ENCODE measurements around the gene ADAD1.
A peak's percentile ranks its signal among the peaks of the same experiment; 100 is the strongest.
"Not testable (repeated sequence)": the region's sequence is repeated elsewhere in the genome, so short reads cannot be mapped to it uniquely, and the experiment has no call there.

Gene ADAD1

GRCh38 chr4:122356317-122356808, 22.4 kb upstream of the ADAD1 start:
- DNase-seq (ENCODE audit: low read depth) = no peak
- TF ChIP-seq CTCF (IDR thresholded peaks at IDR 0.05; ENCODE audit: insufficient read depth, low read depth, low read length, missing control alignments) = no peak
- no peak overlapping the region for H3K4me3 ChIP-seq (ENCODE audit: low read depth, low read length)

GRCh38 chr4:122360754-122361153, 18.1 kb upstream of the ADAD1 start:
- TF ChIP-seq CTCF (IDR thresholded peaks at IDR 0.05; ENCODE audit: insufficient read depth, low read depth, low read length, missing control alignments) = no peak
- no peak for DNase-seq (ENCODE audit: low read depth)
- H3K4me3 ChIP-seq (ENCODE audit: low read depth, low read length) = no peak overlapping the region

- DNase-seq (ENCODE audit: low read depth) = peak; percentile 8
- no peak overlapping the region for H3K4me3 ChIP-seq (ENCODE audit: low read depth, low read length)
- no peak for TF ChIP-seq CTCF (IDR thresholded peaks at IDR 0.05; ENCODE audit: insufficient read depth, low read depth, low read length, missing control alignments)
These were observed 14.0 kb upstream of the ADAD1 start for GRCh38 chr4:122364700-122365404.

- H3K4me3 ChIP-seq (ENCODE audit: low read depth, low read length); DNase-seq (ENCODE audit: low read depth): not testable (repeated sequence)
These were observed 10.0 kb upstream of the ADAD1 start for GRCh38 chr4:122368786-122369185.

- TF ChIP-seq CTCF (IDR thresholded peaks at IDR 0.05; ENCODE audit: insufficient read depth, low read depth, low read length, missing control alignments) = no peak
- H3K4me3 ChIP-seq (ENCODE audit: low read depth, low read length) = no peak overlapping the region
- no peak for DNase-seq (ENCODE audit: low read depth)
These were observed 1.5 kb upstream of the ADAD1 start for GRCh38 chr4:122377352-122377751.

GRCh38 chr4:122379239-122379638, 428 bp downstream of the ADAD1 start:
- DNase-seq (ENCODE audit: low read depth) = no peak
- no peak overlapping the region for H3K4me3 ChIP-seq (ENCODE audit: low read depth, low read length)
- no peak for TF ChIP-seq CTCF (IDR thresholded peaks at IDR 0.05; ENCODE audit: insufficient read depth, low read depth, low read length, missing control alignments)

- no peak overlapping the region for H3K4me3 ChIP-seq (ENCODE audit: low read depth, low read length)
- DNase-seq (ENCODE audit: low read depth) = no peak
- TF ChIP-seq CTCF (IDR thresholded peaks at IDR 0.05; ENCODE audit: insufficient read depth, low read depth, low read length, missing control alignments) = no peak
These were observed 4.5 kb downstream of the ADAD1 start for GRCh38 chr4:122383341-122383740.

Data from GM12865 (cell line).